GM23248 (cell line): ENCODE data around the gene VPREB1. TPM values are rescaled to one million over a fixed set of nuclear protein-coding genes. Genes with fewer than 3 reads are reported as not detected.
"Not testable (repeated sequence)": the region's sequence is repeated elsewhere in the genome, so short reads cannot be mapped to it uniquely, and the experiment has no call there.

ENCODE experiments used
- DNase-seq: peaks from one replicate; pipeline ENCODE4 v3.0.0-alpha.2; 2015
- H2AFZ ChIP-seq: fragments of 200-600 bp; sonication (generic); 2 replicates; pipeline ENCODE4 v1.6.1; 2016; ENCODE audit warnings: antibody characterized with exemption
- H3F3A ChIP-seq: fragments of 200-600 bp; sonication (generic); 2 replicates; pipeline ENCODE4 v1.6.1; 2016; ENCODE audit warnings: mild to moderate bottlenecking, antibody characterized with exemption, mixed run types; ENCODE audit not compliant: insufficient read depth
- H3K27ac ChIP-seq: fragments of 200-600 bp; sonication (generic); 2 replicates; pipeline ENCODE4 v1.5.1; 2016; ENCODE audit warnings: mild to moderate bottlenecking
- H3K27me3 ChIP-seq: fragments of 200-600 bp; sonication (generic); replicated peaks from 2 replicates; pipeline ENCODE4 v1.6.1; 2016; ENCODE audit warnings: mild to moderate bottlenecking; ENCODE audit not compliant: insufficient read depth
- H3K36me3 ChIP-seq: fragments of 200-600 bp; sonication (generic); 2 replicates; pipeline ENCODE4 v1.6.1; 2016; ENCODE audit warnings: low read depth, mild to moderate bottlenecking
- H3K4me1 ChIP-seq: fragments of 200-600 bp; sonication (generic); 2 replicates; pipeline ENCODE4 v1.6.1; 2016; ENCODE audit warnings: mild to moderate bottlenecking; ENCODE audit not compliant: insufficient read depth
- H3K4me2 ChIP-seq: fragments of 200-600 bp; sonication (generic); one replicate; pipeline ENCODE4 v1.6.1; 2016; ENCODE audit warnings: mild to moderate bottlenecking; ENCODE audit not compliant: unreplicated experiment
- H3K4me3 ChIP-seq: fragments of 200-600 bp; sonication (generic); 2 replicates; pipeline ENCODE4 v1.5.1; 2016; ENCODE audit warnings: mild to moderate bottlenecking
- H3K79me2 ChIP-seq: fragments of 200-600 bp; sonication (generic); 2 replicates; pipeline ENCODE4 v1.6.1; 2016; ENCODE audit warnings: mild to moderate bottlenecking; ENCODE audit not compliant: insufficient read depth
- H3K9ac ChIP-seq: fragments of 200-600 bp; sonication (generic); 2 replicates; pipeline ENCODE4 v1.6.1; 2016; ENCODE audit warnings: mild to moderate bottlenecking
- H3K9me2 ChIP-seq: fragments of 200-600 bp; sonication (generic); 2 replicates; pipeline ENCODE4 v1.6.1; 2016; ENCODE audit warnings: mixed run types, mild to moderate bottlenecking, moderate library complexity; ENCODE audit not compliant: insufficient read depth
- H3K9me3 ChIP-seq: fragments of 200-600 bp; sonication (generic); one replicate; pipeline ENCODE4 v1.6.1; 2017; ENCODE audit warnings: low read depth
- H4K20me1 ChIP-seq: fragments of 200-600 bp; sonication (generic); 2 replicates; pipeline ENCODE4 v1.6.0; 2016; ENCODE audit not compliant: insufficient read depth
- WGBS, 2 experiments: methylation state at CpG; one replicate each; pipeline ENCODE4 v1.1.6; 2015 to 2017; ENCODE audit warnings: low lambda C conversion rate in 2 of 2, low coverage in 1 of 2; ENCODE audit errors: missing lambda C conversion rate in 2 of 2; 5-methylcytosine and 5-hydroxymethylcytosine counted together
- in situ Hi-C: fragments of 300-500 bp; cut with MboI; formaldehyde crosslinking; loops from 2 replicates; pipeline ENCODE4 v1.15.0; 2020
- polyA plus RNA-seq: library from polyadenylated mRNA; unstranded; fragments of >200 nt; fragmentation: Nextera tagmentation; extraction: Ambion mirVana; gene quantifications from 2 replicates; pipeline ENCODE4 v1.2.1, GENCODE V29; 2016
- total RNA-seq: library from RNA; depleted of rRNA; stranded (reverse); fragments of >200 nt; shearing (Covaris generic); gene quantifications from 2 replicates; pipeline ENCODE4 v1.2.3, GENCODE V29; 2014

Gene VPREB1
- total and polyA plus RNA-seq, 2 experiments from 2014 or later, result not detected

GRCh38 chr22:22294641-22295040 is 50.1 kb downstream of the VPREB1 start:
- DNase-seq, H3K27me3 ChIP-seq, H3K9me2 ChIP-seq, H3K4me1 ChIP-seq, H3K36me3 ChIP-seq, H3K27ac ChIP-seq, H2AFZ ChIP-seq, H3K9me3 ChIP-seq, H3K4me2 ChIP-seq, in situ Hi-C loops, H3F3A ChIP-seq, H4K20me1 ChIP-seq, H3K9ac ChIP-seq, H3K4me3 ChIP-seq: not testable (repeated sequence)
- H3K79me2 ChIP-seq, result peaks cover 36% of the 10 kb centered on the region
- WGBS, 2 experiments, result 97% methylated on average over 12 to 13 of the region's 13 CpGs
